ENCODE results near the gene CEP170.
"Not testable (repeated sequence)": the region's sequence is repeated elsewhere in the genome, so short reads cannot be mapped to it uniquely, and the experiment has no call there.

- TF ChIP-seq POLR2AphosphoS5 (IDR thresholded peaks at IDR 0.05; ENCODE audit: low read depth, low read length); POLR2A (IDR thresholded peaks at IDR 0.05; ENCODE audit: low read depth, low read length); TAF1 (IDR thresholded peaks at IDR 0.05; ENCODE audit: borderline replicate concordance, low read depth, low read length): not testable (repeated sequence)
Observed at GRCh38 chr1:243121939-243122338, 133.1 kb downstream of the CEP170 start.
